Skin epidermis (tissue), 12 donors: Measurements from ENCODE around the gene JAKMIP2.
"Not testable (repeated sequence)": the region's sequence is repeated elsewhere in the genome, so short reads cannot be mapped to it uniquely, and the experiment has no call there.

Source experiments
- H3K27ac ChIP-seq, 21 experiments: fragments of 200-600 bp; sonication (generic) in 11 of 21; one replicate each; pipeline ENCODE4 v1.5.0; 2020; ENCODE audit warnings: mild to moderate bottlenecking in 3 of 21, inconsistent platforms in 2 of 21, moderate library complexity in 2 of 21
- H3K4me3 ChIP-seq, 7 experiments: fragments of 200-600 bp; sonication (generic) in 2 of 7; one replicate each; pipeline ENCODE4 v1.5.0; 2020; ENCODE audit warnings: inconsistent platforms in 2 of 7, mild to moderate bottlenecking in 2 of 7, moderate library complexity in 1 of 7

JAKMIP2 gene

DNA sequence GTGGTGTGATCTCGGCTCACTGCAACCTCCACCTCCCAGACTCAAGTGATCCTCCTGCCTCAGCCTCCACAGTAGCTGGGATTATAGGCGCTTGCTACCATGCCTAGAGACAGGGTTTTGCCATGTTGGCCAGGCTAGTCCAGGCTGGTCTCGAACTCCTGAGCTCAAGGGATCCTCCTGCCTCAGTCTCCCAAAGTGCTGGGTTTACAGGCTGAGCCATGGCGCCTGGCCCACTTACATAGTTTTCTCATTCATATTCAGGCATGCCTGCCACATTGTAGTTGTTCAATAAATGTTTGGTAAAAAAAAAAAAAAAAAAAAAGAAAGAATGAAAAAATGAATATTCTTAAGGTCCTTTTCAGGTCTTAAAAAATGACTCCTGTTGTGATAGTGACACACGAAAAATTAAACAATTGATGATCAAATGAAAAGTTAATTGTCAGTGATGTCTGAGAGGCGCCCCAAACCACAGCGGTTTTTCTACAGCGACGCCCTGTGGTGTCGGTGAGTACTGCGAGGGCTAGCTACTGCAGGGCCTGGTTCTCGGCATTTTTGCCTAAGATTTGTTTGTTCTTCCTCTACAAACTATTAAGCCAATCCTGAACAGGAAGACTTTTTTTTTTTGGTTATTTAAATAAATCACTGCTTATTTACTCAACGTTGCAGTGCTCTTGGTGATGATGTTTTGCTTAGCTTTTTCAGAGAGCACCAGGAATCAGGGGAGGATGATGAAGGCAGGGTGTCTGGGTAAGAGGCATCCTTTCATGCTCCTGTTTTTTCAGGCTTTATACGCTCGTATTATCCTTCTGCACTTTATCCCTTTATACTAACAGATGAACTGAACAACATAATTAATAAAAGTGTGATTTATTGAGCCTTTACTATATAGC lies 205.6 kb downstream of the JAKMIP2 start:
- H3K27ac ChIP-seq = no peak overlapping the region
- H3K4me3 ChIP-seq = no peak overlapping the region

DNA sequence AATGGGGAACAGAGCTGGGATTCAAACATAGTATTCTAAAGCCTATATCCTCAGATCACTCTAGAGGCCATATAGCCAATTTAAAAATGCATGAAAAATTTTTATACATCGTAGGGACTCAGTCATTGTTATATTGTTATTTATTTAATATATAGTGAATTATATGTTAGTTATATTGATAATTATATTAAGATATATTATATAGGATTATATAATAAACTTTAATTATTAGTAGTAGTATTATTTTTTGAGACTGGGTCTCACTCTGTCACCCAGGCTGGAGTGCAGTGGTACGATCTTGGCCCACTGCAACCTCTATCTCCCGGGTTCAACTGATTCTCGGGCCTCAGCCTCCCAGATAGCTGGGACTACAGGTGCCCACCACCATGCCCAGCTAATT lies 206.9 kb downstream of the JAKMIP2 start:
- Histone ChIP-seq H3K27ac (no peak overlapping the region), H3K4me3 (no peak overlapping the region)

DNA sequence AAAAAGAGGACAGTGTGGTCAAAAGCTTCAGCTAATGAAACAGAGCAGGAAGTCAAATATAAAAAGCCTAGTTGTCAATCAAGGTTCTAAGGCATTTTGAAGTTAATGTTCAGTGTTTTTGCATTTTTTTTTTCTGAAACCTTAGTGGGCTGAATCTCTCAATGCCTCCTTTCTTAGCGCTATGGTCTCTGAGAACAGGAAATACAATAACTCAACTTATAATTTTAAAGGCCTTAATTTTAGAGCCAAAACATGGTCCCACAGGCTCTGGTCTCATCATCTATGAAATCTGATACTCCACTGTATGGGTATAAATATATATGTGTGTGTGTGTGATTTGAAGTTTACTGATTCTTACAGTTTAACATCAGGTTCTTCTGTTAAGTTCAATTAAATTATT lies 209.3 kb downstream of the JAKMIP2 start:
- Histone ChIP-seq H3K27ac (no peak overlapping the region), H3K4me3 (no peak overlapping the region)

DNA sequence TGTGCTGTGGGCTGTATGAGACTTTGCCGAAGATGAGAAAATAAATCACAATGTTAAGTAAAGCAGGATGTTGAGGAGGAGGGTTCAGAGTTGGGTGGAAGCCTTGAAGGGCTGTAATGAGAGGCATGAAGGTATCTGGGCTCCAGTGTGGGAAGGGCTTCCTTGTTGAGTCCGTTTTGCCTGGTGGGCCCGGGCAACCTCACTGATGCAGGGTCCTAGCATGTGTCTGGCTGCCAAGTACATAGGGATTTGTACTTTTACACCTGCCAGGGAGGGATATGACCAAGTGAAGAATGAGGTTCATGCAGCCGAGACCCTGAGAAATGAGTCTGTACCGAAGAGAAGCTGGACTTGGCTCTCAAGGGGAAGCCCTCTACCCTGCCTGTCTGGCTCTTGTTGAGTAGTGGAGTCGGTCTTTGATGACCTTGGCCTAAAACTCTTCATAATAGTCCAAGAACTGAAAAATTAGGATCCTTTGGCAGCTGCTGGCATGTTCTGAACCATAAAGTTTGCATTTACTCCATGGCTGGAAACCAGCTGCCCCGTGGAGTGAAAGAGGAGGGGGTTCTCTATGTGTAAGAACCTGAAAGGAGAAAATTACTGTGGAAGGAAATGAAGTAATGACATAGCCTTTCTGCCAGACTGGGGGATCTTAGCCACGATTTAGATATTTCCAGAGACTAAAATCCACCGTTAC lies 213.7 kb downstream of the JAKMIP2 start:
- no peak overlapping the region for H3K27ac ChIP-seq
- H3K4me3 ChIP-seq = no peak overlapping the region

DNA sequence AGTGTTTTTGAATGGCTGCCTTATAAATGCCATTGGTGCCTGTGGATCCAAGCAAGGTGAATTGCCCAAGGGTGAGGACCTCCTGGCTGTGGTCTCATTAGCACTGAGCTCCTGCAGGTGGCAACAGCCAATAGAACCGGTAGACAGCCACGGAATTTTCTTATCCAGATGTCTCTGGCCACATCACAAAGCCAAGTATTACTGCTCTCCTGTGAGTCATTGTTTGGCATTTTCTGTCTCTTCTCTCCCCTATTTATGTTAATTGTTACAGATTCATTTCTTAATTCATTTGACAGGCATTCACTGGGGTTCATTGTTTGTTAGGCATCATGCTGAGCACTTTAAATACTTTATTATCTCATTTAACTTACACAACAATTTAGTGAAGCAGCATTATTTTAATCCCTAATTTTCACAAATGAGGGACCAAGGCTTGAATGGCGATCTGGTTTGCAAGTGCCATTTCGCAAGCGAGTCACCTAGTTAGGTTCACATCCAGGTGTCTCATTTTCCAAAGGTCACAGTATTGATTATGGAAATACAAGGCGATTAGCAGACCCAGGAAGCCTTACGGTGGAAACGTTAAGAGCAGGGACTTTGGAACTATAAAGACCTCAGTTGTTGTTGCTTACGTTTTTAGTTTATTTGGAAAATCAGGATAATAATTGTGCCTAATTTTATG lies 214.5 kb downstream of the JAKMIP2 start:
- H3K27ac ChIP-seq = no peak overlapping the region
- no peak overlapping the region for H3K4me3 ChIP-seq

DNA sequence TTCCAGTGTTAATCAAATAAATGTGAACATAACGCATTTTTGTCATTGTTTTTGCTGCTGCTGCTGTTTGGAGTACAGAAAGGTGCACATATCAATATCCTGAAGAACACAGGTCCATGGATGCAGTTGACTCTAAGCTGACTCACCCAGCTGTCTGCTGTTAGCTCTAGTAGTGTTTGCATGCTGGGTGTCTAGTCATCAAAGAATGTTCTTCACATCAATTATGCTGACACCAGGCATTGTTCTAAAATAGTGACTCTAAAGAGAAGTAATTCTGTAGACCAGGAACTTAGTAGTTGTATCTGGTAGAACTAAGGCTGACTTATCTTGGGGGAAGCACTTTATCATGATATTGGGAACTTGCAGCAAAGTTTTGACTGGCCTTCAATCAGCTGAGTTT lies 217.0 kb downstream of the JAKMIP2 start:
- Histone ChIP-seq H3K4me3 (no peak overlapping the region), H3K27ac (no peak overlapping the region)

DNA sequence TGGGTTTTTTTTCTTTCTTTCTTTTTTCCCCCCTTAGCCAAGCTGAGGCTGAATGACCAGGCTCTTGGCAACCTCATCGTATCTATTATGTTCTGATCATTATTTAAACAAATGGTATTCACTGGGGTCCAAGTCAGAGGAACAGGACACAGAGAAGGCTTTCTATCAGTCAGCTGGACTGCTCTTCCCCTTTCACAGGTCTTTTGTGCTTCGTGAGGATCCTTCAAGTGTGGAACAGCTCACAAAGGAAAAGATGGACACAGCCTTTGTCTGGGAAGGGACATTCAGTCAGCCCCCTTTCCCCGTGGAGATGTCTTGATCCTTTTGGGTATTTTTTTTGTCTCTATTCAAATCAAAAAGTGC lies 218.4 kb downstream of the JAKMIP2 start:
- Histone ChIP-seq H3K4me3 (no peak overlapping the region), H3K27ac (no peak overlapping the region)

DNA sequence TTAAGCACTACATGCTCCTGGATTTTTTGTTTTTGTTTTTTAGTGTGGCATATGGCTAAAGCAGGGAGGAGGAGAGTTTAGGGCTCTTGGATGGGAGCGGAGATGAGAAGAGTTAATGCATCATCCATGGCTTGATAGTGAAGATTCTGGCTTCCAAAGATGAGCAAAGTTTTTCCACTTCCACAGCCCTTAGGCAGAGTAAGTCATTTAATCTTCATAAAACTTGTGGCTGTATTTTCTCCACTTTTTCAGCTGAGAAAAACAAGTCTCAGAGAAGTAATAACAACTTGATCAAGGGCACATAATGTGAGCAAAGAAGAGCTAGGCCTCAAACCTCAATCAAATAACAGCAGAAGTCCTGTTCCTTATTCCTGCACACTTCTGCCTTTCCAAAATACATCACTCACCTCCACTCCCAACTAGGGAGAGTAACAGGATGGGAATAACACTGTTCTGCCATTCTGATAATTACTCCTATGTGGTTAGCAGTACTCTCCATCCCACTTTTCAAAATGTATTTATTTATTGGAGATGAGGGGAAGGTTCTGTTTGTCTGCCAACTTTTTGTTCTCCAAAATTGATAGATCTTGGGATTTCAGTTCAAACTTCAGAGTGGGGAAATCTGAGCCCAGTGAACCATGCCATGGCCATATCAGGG lies 218.9 kb downstream of the JAKMIP2 start:
- Histone ChIP-seq H3K4me3 (no peak overlapping the region), H3K27ac (no peak overlapping the region)

DNA sequence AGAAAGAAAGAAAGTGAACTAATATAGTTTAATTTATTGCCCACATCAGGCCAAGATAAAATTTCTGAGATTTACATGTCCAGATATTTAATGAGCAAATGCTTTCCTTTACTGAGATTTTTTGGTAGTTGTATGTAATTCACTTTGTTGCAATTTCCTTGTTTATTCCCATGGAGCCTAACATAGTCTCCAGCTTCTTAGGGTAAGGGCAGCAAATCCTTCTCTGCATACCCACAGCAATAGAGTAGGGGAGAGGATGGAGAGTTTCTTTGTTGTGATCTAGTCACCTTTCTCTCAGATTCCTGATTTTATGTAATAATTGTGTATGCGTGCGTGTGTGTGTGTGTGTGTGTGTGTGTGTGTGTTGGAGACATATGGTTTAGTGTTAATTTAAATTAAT lies 221.1 kb downstream of the JAKMIP2 start:
- H3K27ac ChIP-seq = no peak overlapping the region
- no peak overlapping the region for H3K4me3 ChIP-seq

DNA sequence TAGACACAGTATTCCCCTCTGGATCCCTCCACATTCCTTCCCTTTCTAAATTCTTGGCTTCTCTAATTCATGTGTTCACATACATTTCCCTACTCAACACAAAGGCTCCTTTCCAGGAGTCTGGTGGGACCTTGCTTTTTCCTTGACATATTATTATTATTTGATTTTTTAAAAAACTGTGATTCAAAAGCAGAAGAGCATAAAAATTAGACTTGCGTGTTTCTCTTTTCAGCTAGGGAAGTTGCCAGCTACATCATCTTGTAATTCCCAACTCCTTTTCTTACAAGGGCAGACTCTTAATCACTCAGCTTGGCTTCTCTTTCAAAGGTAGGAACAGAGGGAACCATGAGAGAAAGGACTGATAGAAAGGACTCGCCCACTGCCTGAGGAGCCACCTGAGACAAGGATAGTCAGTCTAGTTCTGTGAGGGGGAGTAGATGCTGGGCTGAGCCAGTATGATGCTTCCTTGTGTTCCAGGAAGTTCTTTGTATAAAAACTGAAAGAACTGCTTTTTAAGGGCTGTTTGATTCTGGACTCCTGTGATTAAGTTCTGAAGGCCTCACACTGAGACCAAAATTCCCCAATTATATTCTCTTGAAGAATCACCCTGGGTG lies 221.7 kb downstream of the JAKMIP2 start:
- Histone ChIP-seq H3K27ac (no peak overlapping the region), H3K4me3 (no peak overlapping the region)

DNA sequence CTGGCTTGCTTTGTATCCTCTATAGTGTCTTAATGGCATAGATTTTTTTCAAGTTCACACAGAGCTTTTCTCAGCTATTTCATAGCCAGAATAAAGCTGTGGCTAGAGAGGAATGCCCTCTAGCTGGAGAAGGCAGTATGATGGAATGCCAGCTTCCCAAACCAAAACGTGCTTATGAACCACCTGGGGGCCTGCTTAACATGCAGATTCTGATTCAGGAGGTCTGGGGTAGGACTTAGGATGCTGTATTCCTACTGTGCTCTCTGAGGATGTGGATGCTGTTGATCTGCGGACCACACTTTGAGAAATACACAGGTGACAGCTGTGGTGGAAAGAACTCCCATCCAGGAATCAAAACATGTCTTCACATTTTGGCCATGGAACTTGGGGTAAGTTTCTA lies 222.8 kb downstream of the JAKMIP2 start:
- no peak overlapping the region for H3K4me3 ChIP-seq

DNA sequence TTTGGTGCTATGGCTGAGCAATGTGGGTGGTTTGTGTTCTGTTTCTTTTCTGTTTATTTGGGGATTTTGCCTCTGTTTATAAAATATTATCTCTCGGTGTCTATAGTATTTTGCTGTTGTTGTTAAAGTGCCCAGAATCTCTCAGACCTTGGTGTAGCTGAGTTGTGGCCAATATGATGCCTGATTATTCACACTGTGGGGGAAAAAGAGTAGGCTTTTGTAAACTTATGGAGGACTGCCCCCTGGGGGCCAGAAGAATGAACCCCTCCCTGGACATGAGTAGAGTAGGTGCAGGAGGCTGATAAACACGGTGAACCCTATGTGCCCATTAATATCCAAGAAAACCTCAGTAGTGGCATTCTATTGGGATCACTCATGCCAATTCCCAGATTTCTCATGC lies 223.7 kb downstream of the JAKMIP2 start:
- H3K27ac ChIP-seq = no peak overlapping the region
- H3K4me3 ChIP-seq = no peak overlapping the region

More for the DNA sequence above, 222.8 kb downstream of the JAKMIP2 start:
- no peak overlapping the region for H3K27ac ChIP-seq

DNA sequence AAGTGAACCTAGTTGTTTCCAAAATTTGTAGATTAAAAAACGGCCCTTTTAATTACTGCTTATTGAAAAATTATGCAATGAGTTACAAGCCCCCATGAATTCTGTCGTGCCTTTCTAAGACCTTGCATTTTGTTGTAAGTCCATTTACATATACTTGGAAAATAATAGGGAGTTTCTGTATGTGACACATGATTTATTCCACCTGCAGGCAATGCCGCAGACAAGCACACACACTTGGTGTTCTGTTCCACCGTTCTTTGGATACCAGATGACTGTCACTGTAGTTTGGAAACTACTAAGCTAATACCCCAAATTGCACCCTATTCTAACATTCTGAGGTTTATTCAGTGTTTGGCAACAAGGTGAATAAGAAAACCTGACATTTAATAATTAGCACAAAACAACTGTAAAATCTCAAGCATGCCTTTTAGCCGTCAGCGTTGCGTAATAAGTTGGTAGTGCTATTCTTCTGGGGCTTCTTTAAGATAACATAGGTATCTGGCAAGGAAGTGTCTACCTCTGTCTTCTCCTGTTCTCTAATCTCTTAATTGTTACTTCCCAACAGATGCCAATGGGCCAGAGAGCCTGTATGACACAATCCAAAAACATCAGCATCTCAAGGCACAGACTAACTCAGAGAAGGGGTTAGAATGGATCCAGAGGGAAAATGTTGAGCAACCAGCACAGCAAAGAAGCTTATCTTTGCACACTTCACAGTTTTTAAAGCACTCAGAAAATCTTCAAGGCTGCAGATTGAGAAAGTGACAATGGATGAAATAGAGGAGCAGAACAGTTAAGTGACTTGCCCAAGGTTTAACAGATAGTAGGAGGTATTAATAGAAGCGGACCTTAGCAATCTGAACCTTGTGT lies 224.4 kb downstream of the JAKMIP2 start:
- H3K27ac ChIP-seq = no peak overlapping the region
- H3K4me3 ChIP-seq = no peak overlapping the region

DNA sequence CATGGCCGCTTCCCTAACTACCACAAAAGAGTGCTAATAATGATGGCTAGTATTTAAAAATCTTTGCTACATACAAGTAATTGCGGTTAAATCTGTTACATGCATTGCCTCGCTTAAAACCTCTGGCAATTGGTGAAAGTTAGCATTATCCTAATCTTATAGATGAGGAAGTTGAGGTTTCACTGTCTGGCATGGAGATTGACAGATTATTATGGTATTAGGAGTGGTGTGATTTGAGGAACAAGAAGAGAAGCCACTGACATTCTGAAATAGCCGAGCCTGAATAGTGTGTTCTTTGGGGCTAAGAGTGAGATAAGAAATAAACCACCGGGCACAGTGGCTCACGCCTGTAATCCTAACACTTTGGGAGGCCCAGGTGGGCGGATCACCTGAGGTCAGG lies 227.4 kb downstream of the JAKMIP2 start:
- Histone ChIP-seq H3K4me3 (no peak overlapping the region), H3K27ac (peak overlapping the region in 8 of 21 experiments; percentile 1 to 82 (median 46))

DNA sequence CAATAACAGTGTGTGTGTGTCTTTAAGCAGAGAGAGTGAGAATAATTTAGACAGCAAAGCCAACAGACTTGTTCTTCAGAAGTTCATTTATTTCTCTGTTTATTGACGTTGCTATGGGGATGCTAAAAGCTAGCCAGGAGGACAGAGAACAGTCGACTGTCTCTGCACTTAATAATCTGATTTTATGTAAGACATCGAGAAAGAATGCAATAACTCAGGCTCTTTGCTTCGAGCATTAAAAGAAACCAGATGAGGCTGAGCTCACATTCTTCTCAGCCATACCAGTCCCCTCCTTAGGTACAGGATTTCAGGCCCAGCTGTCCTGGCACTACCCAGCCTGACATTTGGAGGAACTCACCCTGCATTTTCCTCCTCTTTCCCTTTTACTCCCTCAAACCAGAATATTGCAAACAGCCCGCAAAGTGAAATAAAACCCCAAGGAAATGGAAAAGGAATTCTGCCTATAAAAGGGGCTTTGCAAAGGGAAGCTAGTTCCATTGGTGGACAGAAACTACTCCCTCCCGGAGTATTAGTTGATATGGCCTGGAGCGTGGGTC lies 228.2 kb downstream of the JAKMIP2 start:
- H3K27ac ChIP-seq = peak overlapping the region in 17 of 21 experiments; percentile 8 to 82 (median 41)

DNA sequence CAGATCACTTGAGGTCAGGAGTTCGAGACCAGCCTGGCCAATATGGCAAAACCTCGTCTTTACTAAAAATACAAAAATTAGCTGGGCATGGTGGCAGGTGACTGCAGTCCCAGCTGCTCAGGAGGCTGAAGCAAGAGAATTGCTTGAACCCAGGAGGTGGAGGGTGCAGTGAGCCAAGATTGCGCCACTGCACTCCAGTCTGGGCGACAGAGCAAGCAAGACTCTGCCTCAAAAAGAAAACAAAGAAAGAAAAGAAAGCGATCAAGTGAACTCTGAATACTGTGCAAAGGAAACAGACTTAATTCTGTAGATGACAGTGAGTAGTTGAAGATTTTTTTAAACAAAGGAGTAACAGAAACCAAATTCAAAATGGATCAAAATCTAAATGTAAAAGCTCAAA lies 228.7 kb downstream of the JAKMIP2 start:
- H3K4me3 ChIP-seq = not testable (repeated sequence)
- H3K27ac ChIP-seq = peak overlapping the region in 13 of 21 experiments; percentile 8 to 82 (median 43)

More for the DNA sequence above, 228.2 kb downstream of the JAKMIP2 start:
- H3K4me3 ChIP-seq = no peak overlapping the region

DNA sequence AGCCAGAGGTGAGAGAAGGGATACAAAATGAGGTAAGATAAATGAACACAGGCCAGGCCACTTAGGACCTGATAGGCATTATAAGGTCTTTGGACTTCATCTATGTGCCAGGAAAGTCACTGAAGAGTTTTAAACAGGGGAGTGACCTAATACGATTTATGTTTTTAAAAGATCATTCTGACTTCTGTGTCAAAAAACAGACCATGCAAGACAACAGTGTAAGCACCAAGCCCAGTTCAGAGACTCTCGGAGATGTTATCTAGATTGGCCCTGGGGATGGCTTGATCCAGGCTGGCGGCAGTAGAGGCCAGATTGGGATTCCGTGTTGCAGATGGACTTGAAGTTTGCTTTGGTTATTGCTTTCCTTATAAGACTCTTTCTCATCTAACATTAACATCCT lies 229.6 kb downstream of the JAKMIP2 start:
- H3K27ac ChIP-seq = peak overlapping the region in 1 of 21 experiments; percentile 82
- H3K4me3 ChIP-seq = no peak overlapping the region

DNA sequence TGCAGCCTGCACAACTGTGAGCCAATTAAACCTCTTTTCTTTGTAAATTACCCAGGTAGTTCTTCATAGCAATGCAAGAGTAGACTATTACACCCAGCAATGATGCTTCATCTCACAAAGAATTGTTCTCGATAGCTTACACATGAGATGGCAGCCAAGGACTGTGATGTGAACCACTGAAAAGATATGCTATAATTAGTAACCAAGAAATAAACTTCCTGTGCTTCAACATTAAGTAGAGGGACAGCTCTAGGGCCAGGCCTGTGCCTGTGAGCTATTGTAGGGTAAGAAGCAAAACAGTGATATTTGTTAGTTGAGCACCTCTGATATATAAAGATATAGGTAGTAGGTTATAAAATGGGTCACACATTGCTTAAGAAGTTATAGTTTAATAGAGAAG lies 230.9 kb downstream of the JAKMIP2 start:
- H3K27ac ChIP-seq = no peak overlapping the region
- no peak overlapping the region for H3K4me3 ChIP-seq
